Vagina (tissue), 2 donors: Measurements from ENCODE around the gene LTA4H.

Source experiments
- CTCF ChIP-seq, 3 experiments: fragments of 450-650 bp in 2 of 3; fragments of 200-600 bp in 1 of 3; sonication (generic) in 1 of 3; IDR thresholded peaks; one replicate each; pipeline ENCODE4 v1.5.1; 2017 to 2019; ENCODE audit warnings: antibody characterized with exemption in 3 of 3, mild to moderate bottlenecking in 2 of 3, moderate library complexity in 2 of 3
- POLR2AphosphoS5 ChIP-seq, 2 donors: sonication (generic); formaldehyde crosslinking; IDR thresholded peaks; one replicate each; pipeline ENCODE4 v1.9.0; 2017; ENCODE audit warnings: antibody characterized with exemption in 2 of 2, mild to moderate bottlenecking in 2 of 2, low read depth in 1 of 2; ENCODE audit not compliant: insufficient read depth in 1 of 2

DNA sequence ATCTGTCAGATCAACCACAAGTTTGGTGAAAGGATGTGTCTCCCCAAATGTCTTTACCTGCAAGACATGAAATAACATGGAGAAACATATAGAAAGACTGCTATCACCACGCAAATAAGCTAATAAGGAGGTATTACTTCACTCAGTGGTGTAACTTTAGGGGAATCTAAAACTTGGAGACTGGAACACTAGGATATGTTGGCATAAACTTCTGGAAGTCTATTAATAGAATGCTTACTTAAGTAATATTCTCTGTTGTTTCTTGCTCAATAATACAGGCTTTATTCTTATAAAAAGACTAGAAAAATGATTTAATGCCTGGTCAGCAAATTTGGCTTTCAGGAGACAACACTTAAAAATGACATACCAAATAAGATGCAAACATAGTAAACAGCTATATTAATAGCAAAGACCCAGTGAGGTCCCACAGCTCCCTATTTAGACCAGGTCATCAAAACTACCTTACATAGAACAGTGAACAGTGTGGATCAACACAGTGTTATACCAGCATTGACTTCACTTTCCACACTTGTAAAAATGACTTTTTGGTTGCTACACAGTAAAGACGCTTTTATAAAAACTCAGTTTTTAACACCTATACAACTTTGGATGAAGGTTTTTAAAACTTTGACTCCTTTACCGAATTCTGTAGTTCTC is 20.3 kb downstream of the LTA4H start:
- TF ChIP-seq POLR2AphosphoS5 (IDR thresholded peaks at IDR 0.05; ENCODE audit: insufficient read depth in 1 of 2, low read depth in 1 of 2) = no peak
- TF ChIP-seq CTCF (IDR thresholded peaks at IDR 0.05) = no peak
